ENCODE measurements around the gene MRPS12.

Gene MRPS12

GRCh38 chr19:38900743-38901190, 30.0 kb upstream of the MRPS12 start:
- TF ChIP-seq CTCF (conservative IDR thresholded peaks at IDR 0.05; ENCODE audit: low read depth, low read length): no peak
- DNase-seq (ENCODE audit: low read depth): peak; percentile 21
- peak overlapping the region; percentile 86 for H3K4me3 ChIP-seq (ENCODE audit: low read depth, low read length)

DNA sequence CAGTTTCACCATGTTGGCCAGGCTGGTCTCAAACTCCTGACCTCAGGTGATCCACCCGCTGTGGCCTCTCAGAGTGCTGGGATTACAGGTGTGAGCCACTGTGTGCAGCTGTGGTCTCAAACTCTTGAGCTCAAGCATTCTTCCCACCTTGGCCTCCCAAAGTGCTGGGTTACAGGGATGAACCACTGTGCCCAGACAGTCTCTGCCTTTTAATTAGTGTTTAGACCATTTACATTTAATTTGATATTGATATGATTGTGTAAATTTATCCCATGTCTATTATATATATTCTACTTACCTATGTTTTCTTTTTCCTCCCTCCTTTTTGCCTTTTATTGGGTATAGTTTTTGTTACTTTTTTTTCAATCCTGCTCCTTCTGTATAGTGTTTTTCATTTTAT, 29.1 kb upstream of the MRPS12 start:
- no peak for TF ChIP-seq CTCF (conservative IDR thresholded peaks at IDR 0.05; ENCODE audit: low read depth, low read length)
- H3K4me3 ChIP-seq (ENCODE audit: low read depth, low read length): no peak overlapping the region
- DNase-seq (ENCODE audit: low read depth): no peak

DNA sequence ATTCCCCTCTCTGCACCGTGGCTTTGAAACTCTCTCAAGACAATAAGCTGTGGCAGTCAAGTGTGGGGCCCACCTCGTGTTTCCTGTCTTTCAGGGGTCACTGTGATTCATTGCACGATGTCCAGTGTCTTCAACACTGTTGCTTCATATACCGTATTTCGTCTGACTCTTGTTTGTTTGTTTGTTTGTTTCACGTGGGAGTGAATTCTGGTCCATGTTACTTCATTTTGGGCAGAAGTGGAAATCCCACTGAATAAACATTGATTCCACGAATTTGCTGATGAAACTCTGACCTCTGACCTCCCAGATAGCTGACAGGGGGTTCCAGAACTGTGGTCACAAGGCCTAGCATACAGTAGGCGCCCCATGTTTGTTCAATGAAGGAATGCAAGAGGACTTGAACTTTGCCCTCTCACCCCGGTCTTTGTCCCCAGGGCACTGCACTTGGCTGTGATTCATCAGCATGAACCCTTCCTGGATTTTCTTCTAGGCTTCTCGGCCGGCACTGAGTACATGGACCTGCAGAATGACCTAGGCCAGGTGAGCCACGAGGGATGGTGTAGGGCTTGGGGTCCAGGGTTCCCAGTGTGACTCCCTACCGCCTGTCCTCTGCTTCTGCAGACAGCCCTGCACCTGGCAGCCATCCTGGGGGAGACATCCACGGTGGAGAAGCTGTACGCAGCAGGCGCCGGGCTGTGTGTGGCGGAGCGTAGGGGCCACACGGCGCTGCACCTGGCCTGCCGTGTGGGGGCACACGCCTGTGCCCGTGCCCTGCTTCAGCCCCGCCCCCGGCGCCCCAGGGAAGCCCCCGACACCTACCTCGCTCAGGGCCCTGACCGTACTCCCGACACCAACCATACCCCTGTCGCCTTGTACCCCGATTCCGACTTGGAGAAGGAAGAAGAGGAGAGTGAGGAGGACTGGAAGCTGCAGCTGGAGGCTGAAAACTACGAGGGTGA, 25.9 kb upstream of the MRPS12 start:
- H3K4me3 ChIP-seq (ENCODE audit: low read depth, low read length): no peak overlapping the region
- TF ChIP-seq CTCF (conservative IDR thresholded peaks at IDR 0.05; ENCODE audit: low read depth, low read length): no peak
- peak; percentile 10 for DNase-seq (ENCODE audit: low read depth)

GRCh38 chr19:38905620-38906019, 25.1 kb upstream of the MRPS12 start:
- TF ChIP-seq CTCF (conservative IDR thresholded peaks at IDR 0.05; ENCODE audit: low read depth, low read length): no peak
- DNase-seq (ENCODE audit: low read depth): no peak
- no peak overlapping the region for H3K4me3 ChIP-seq (ENCODE audit: low read depth, low read length)

GRCh38 chr19:38907227-38907626, 23.5 kb upstream of the MRPS12 start:
- TF ChIP-seq CTCF (conservative IDR thresholded peaks at IDR 0.05; ENCODE audit: low read depth, low read length): no peak
- H3K4me3 ChIP-seq (ENCODE audit: low read depth, low read length): no peak overlapping the region
- DNase-seq (ENCODE audit: low read depth): no peak

- no peak for TF ChIP-seq CTCF (conservative IDR thresholded peaks at IDR 0.05; ENCODE audit: low read depth, low read length)
- DNase-seq (ENCODE audit: low read depth): no peak
- no peak overlapping the region for H3K4me3 ChIP-seq (ENCODE audit: low read depth, low read length)
Observed at GRCh38 chr19:38907670-38908069, 23.1 kb upstream of the MRPS12 start.

- TF ChIP-seq CTCF (conservative IDR thresholded peaks at IDR 0.05; ENCODE audit: low read depth, low read length): no peak
- H3K4me3 ChIP-seq (ENCODE audit: low read depth, low read length): no peak overlapping the region
- no peak for DNase-seq (ENCODE audit: low read depth)
Observed at GRCh38 chr19:38908911-38909310, 21.8 kb upstream of the MRPS12 start.

Data from choroid plexus epithelial cell (primary cell).